ENCODE data around the gene HAL.

The HAL gene

GRCh38 chr12:95989504-95990123, 6.5 kb downstream of the HAL start:
- ATAC-seq = no peak; the same call in 2 of the 3 replicates
- TF ChIP-seq RARB (CRISPR knock-in tag; IDR thresholded peaks at IDR 0.05) (no peak), TCF4 (CRISPR knock-in tag; IDR thresholded peaks at IDR 0.05; ENCODE audit: borderline replicate concordance) (peak; percentile 73; the same call in 1 of the 2 replicates), TOX (CRISPR knock-in tag; IDR thresholded peaks at IDR 0.05; ENCODE audit: borderline replicate concordance) (no peak)

DNA sequence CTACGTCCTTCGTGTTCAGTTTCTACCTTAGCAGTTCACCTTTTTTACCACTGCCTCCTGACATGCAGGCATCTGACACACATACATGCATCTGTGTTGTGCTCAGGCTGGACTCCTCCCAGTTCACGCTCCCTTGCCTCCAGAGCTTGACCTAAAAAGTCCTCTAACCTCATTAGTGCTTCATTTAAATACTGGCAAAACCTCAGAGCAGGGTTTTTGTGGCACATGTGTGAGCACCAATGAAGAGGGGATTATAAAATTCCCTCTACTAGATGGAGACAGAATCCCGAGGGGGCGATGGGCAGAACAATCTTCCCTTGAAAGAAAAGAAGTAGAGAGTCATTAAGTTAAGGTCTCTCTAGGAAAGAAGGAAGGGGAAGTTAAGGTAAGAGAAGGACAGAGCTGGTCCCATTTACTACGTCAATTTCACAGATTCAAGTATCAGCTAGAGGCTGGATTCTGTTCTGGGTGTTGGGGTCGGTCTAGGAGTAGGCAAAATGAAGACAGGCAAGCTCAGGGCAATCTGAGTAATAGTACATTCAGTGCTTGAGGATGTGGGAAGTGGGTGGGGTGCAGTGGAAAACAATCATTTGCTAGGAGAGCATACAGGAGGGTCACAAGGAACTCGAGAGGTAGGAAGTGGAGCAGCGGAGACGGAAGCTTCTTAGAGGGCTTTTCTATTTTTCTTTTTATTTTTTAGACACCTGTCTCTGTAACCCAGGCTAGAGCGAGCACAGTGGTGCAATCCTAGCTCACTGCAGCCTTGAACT, 7.5 kb downstream of the HAL start:
- ATAC-seq = no peak
- TF ChIP-seq TOX (CRISPR knock-in tag; IDR thresholded peaks at IDR 0.05; ENCODE audit: borderline replicate concordance) (no peak), TCF4 (CRISPR knock-in tag; IDR thresholded peaks at IDR 0.05; ENCODE audit: borderline replicate concordance) (no peak), OSR1 (CRISPR knock-in tag; IDR thresholded peaks at IDR 0.05) (no peak), ZNF8 (CRISPR knock-in tag; IDR thresholded peaks at IDR 0.05) (no peak), GLIS3 (CRISPR knock-in tag; IDR thresholded peaks at IDR 0.05) (no peak), BACH2 (CRISPR knock-in tag; IDR thresholded peaks at IDR 0.05; ENCODE audit: borderline replicate concordance) (no peak), ARNTL (CRISPR knock-in tag; IDR thresholded peaks at IDR 0.05; ENCODE audit: borderline replicate concordance, low read depth) (no peak), RARB (CRISPR knock-in tag; IDR thresholded peaks at IDR 0.05) (no peak), TSHZ2 (CRISPR knock-in tag; IDR thresholded peaks at IDR 0.05) (no peak), PPARA (CRISPR knock-in tag; IDR thresholded peaks at IDR 0.05; ENCODE audit: borderline replicate concordance) (no peak), ZC3H10 (CRISPR knock-in tag; IDR thresholded peaks at IDR 0.05) (no peak), ZFP30 (CRISPR knock-in tag; IDR thresholded peaks at IDR 0.05) (no peak), ZFP3 (CRISPR knock-in tag; IDR thresholded peaks at IDR 0.05) (no peak), CSDC2 (CRISPR knock-in tag; IDR thresholded peaks at IDR 0.05) (no peak), SNAI2 (CRISPR knock-in tag; IDR thresholded peaks at IDR 0.05) (no peak), ISL1 (CRISPR knock-in tag; IDR thresholded peaks at IDR 0.05) (no peak), ZNF565 (CRISPR knock-in tag; conservative IDR thresholded peaks at IDR 0.05; ENCODE audit: low read depth) (no peak), CREB5 (CRISPR knock-in tag; IDR thresholded peaks at IDR 0.05; ENCODE audit: low read depth) (no peak)
- TF ChIP-seq, protein P1, sequence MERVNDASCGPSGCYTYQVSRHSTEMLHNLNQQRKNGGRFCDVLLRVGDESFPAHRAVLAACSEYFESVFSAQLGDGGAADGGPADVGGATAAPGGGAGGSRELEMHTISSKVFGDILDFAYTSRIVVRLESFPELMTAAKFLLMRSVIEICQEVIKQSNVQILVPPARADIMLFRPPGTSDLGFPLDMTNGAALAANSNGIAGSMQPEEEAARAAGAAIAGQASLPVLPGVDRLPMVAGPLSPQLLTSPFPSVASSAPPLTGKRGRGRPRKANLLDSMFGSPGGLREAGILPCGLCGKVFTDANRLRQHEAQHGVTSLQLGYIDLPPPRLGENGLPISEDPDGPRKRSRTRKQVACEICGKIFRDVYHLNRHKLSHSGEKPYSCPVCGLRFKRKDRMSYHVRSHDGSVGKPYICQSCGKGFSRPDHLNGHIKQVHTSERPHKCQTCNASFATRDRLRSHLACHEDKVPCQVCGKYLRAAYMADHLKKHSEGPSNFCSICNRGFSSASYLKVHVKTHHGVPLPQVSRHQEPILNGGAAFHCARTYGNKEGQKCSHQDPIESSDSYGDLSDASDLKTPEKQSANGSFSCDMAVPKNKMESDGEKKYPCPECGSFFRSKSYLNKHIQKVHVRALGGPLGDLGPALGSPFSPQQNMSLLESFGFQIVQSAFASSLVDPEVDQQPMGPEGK (CRISPR knock-in tag; IDR thresholded peaks at IDR 0.05; ENCODE audit: borderline replicate concordance) = no peak
- TF ChIP-seq, protein P2, sequence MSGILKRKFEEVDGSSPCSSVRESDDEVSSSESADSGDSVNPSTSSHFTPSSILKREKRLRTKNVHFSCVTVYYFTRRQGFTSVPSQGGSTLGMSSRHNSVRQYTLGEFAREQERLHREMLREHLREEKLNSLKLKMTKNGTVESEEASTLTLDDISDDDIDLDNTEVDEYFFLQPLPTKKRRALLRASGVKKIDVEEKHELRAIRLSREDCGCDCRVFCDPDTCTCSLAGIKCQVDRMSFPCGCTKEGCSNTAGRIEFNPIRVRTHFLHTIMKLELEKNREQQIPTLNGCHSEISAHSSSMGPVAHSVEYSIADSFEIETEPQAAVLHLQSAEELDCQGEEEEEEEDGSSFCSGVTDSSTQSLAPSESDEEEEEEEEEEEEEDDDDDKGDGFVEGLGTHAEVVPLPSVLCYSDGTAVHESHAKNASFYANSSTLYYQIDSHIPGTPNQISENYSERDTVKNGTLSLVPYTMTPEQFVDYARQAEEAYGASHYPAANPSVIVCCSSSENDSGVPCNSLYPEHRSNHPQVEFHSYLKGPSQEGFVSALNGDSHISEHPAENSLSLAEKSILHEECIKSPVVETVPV (CRISPR knock-in tag; IDR thresholded peaks at IDR 0.05) = no peak

DNA sequence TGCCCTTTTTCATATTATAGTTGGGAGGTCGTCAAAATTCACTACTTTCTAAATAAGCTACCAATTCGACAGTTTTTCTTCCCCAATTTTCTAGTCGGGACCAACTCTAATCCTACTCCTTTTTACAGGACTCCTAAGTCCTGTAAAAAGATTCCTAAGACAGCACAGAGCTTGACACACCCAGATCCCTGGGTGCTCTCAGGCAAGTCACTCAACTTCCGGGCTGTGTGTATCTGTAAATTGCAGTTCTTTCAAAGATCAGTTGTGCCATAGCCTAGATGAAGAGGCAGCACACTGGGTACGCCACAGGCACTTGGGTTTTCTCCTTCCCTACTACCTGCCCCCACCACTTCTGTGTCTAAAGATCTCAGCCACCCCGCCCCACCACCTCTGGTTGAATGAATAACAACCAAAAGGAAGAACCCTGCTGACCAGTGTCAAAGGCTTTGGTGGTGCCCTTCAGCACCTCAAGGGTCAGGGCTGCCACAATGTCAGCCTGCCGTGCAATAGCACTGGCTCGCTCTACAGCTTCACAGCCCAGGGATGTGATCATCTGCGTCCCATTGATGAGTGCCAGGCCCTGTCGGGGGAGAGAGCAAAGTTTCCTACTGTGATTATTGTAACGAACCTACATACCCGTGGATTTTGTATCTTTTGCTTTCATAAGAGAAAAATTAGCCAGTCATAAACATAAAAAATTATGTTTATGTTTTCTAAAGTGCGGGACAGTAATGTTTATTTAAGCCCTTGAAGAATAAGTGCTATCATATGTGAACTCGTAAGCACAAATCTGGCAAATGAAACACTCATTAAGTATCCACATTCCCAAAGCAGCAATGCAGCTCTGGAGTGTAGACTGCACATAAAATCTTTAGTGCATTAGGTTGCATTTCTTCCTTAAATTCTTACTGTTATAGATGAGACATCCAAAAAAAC, 9.2 kb downstream of the HAL start:
- ATAC-seq = no peak
- TF ChIP-seq ZC3H10 (CRISPR knock-in tag; IDR thresholded peaks at IDR 0.05) = no peak
- TF ChIP-seq, protein P2 (CRISPR knock-in tag; IDR thresholded peaks at IDR 0.05) = no peak
- TF ChIP-seq, protein P1 (CRISPR knock-in tag; IDR thresholded peaks at IDR 0.05; ENCODE audit: borderline replicate concordance) = no peak

All from SK-N-SH treated with all-trans-retinoic acid at 6 μM for 48 hours (cell line).